ENCODE measurements around the gene MYRF. TPM values are rescaled to one million over a fixed set of nuclear protein-coding genes. Genes with fewer than 3 reads are reported as not detected.
A peak's percentile ranks its signal among the peaks of the same experiment; 100 is the strongest.

The MYRF gene
- total and polyA plus RNA-seq, 11 donors, result 0.11 to 41.2 (median 0.25) TPM; not detected in 2

DNA sequence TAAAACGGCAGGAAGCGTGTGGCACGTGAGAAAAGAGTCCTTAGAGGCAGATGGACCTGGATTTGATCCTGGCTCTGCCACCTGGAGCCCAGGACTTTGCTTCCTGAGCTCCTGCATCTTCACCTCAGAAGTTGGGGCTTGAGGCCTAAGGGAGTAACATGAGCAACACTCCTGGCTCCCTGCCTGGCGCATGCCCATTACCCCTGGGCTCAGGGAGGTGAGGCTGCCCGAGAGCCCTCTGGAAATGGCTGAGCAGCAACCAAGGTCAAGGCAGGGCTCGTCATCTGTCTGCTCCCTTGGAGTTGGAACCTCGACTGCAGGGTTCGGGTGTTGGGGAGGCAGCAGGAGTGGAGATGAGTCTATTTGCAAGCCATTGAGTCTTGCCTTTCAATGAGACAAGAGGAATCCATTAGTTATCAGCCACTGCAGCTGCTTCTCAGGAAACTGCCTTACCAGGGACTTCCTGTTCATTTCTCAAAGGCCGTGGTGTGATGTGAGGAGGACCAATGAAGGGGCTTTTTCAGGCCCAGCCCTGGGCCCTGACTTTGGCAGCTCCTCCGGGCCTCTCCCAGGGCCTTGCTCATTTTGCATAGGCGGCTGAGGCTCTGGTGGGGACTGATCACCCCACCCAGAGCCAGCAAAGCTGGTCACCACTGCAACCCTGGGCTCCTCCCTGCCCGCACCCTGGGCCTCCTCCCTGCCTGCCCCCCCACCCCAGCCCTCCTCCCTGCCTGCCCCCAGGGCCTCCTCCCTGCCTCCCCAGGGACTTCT, 82.0 kb downstream of the MYRF start:
- Histone ChIP-seq H3K27me3 (no peaks in the 10 kb centered on the region), H3K9me3 (no peaks in the 10 kb centered on the region), H3K36me3 (peaks cover 0 to 11% (median 0%) of the 10 kb centered on the region in 9 donors), H3K27ac (peak overlapping the region; percentile 13 to 84 (median 70)), H3K4me1 (peaks cover 0 to 62% (median 32%) of the 10 kb centered on the region in 12 donors), H3K4me3 (no peak overlapping the region)
- TF ChIP-seq CTCF (IDR thresholded peaks at IDR 0.05), result no peak
- no peak for TF ChIP-seq POLR2A (IDR thresholded peaks at IDR 0.05)
- peak; percentile 67 to 79 (median 74) for DNase-seq
- intact Hi-C loops (cut with DNase I), result no loop called here
- ATAC-seq, result peak; percentile 50 to 89 (median 87)
- 47 to 54% (median 49%) methylated on average over 10 to 12 of the region's 12 CpGs for WGBS, 4 donors

- Histone ChIP-seq H3K27me3 (no peaks in the 10 kb centered on the region), H3K4me3 (no peak overlapping the region), H3K27ac (peak overlapping the region in 2 of 12 donors; percentile 22 to 84), H3K36me3 (peaks cover 0 to 28% (median 16%) of the 10 kb centered on the region in 9 donors), H3K4me1 (peaks cover 0 to 46% (median 25%) of the 10 kb centered on the region in 12 donors), H3K9me3 (no peaks in the 10 kb centered on the region)
- intact Hi-C loops (cut with DNase I), result no loop called here
- peak in 1 of 5 donors; percentile 11 for DNase-seq
- no peak for ATAC-seq
- TF ChIP-seq POLR2A (IDR thresholded peaks at IDR 0.05), result no peak
- WGBS, 4 donors, result 94 to 98% (median 98%) methylated on average over 8 of the region's 8 CpGs
Observed at GRCh38 chr11:61836193-61836592, 83.8 kb downstream of the MYRF start.

DNA sequence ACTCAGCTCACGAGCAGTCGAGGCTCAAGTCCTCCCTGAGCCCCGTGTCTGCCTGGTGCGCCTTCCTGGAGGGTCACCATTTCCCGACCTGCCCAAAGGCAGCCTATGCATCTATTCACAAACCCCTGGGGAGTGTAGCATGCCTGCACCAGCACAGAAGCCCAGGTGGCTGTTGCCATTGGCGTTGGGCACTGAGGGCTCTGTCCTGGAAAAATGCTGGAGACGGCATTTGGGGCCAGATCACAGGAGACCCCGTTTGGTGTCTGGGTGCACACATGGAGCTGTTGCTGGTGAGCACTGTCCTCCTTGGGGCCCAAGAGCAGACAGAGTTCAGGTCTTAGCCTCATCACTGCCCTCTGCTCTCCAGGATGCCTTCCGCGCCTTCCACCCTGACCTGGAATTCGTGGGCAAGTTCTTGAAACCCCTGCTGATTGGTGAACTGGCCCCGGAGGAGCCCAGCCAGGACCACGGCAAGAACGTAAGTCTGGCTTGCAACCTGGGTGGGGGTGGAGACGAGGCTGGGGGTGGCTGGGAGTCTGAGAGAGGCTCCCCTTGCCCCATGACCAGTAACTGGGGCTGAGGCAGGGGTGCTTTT, 85.1 kb downstream of the MYRF start:
- H3K27ac ChIP-seq, result no peak overlapping the region
- ATAC-seq, result no peak

More for the DNA sequence above, 85.1 kb downstream of the MYRF start:
- H3K4me1 ChIP-seq, result peaks cover 0 to 45% (median 24%) of the 10 kb centered on the region in 12 donors
- H3K27me3 ChIP-seq, result no peaks in the 10 kb centered on the region
- peaks cover 0 to 42% (median 27%) of the 10 kb centered on the region in 9 donors for H3K36me3 ChIP-seq
- DNase-seq, result peak in 1 of 5 donors; percentile 12
- TF ChIP-seq POLR2A (IDR thresholded peaks at IDR 0.05) (no peak), CTCF (IDR thresholded peaks at IDR 0.05) (no peak)
- H3K4me3 ChIP-seq, result no peak overlapping the region
- no peaks in the 10 kb centered on the region for H3K9me3 ChIP-seq
- intact Hi-C loops (cut with DNase I), result no loop called here
- WGBS, 4 donors, result 90 to 96% (median 95%) methylated on average over 11 to 15 of the region's 15 CpGs

MicroRNAs within 50 kb of the gene (microRNA counts, 767-probe panel; counts per million panel counts)
- 1,700 to 1,966 counts per million in 2 donors for microRNA hsa-miR-1908
- microRNA hsa-miR-611, result 0 to 71.6 counts per million in 2 donors

Other genes with a start within 250 kb of the MYRF start
- gene LRRC10B, start 243.9 kb upstream of the MYRF start, total RNA-seq, result 1 to 10 TPM in 5 of 9 donors, under 1 TPM in 4; 0.15 to 4.2 (median 1.1) TPM
- 1 to 10 TPM in 1 of 2 donors, under 1 TPM in 1; 0.76 to 1.3 TPM for gene LRRC10B, start 243.9 kb upstream of the MYRF start, polyA plus RNA-seq
- gene SYT7, start 171.6 kb upstream of the MYRF start, total RNA-seq, result 10 to 100 TPM; 12.4 to 22.7 (median 17.4) TPM
- gene SYT7, start 171.6 kb upstream of the MYRF start, polyA plus RNA-seq, result 10 to 100 TPM; 13.0 to 34.7 TPM
- gene DAGLA, start 72.2 kb upstream of the MYRF start, total RNA-seq, result 1 to 10 TPM; 2.4 to 5.6 (median 3.8) TPM
- 1 to 10 TPM; 2.2 to 3.3 TPM for gene DAGLA, start 72.2 kb upstream of the MYRF start, polyA plus RNA-seq
- 100 to 1,000 TPM in 7 of 9 donors, 10 to 100 TPM in 2; 48.0 to 129 (median 103) TPM for gene TMEM258, start 40.0 kb downstream of the MYRF start, total RNA-seq
- 100 to 1,000 TPM; 119 to 139 TPM for gene TMEM258, start 40.0 kb downstream of the MYRF start, polyA plus RNA-seq
- gene FEN1, start 40.3 kb downstream of the MYRF start, total RNA-seq, result 10 to 100 TPM in 1 of 9 donors, 1 to 10 TPM in 8; 3.9 to 13.7 (median 6.8) TPM
- gene FEN1, start 40.3 kb downstream of the MYRF start, polyA plus RNA-seq, result 10 to 100 TPM in 1 of 2 donors, 1 to 10 TPM in 1; 2.6 to 11.9 TPM
- 10 to 100 TPM; 16.9 to 37.6 (median 23.6) TPM for gene FADS1, start 64.4 kb downstream of the MYRF start, total RNA-seq
- 10 to 100 TPM; 14.3 to 72.6 TPM for gene FADS1, start 64.4 kb downstream of the MYRF start, polyA plus RNA-seq
- gene FADS2, start 75.7 kb downstream of the MYRF start, total RNA-seq, result 10 to 100 TPM in 8 of 9 donors, 1 to 10 TPM in 1; 2.6 to 38.2 (median 19.2) TPM
- gene FADS2, start 75.7 kb downstream of the MYRF start, polyA plus RNA-seq, result 10 to 100 TPM; 13.8 to 43.6 TPM
- 100 to 1,000 TPM in 3 of 9 donors, 10 to 100 TPM in 6; 53.2 to 147 (median 79.6) TPM for gene FADS3, start 138.9 kb downstream of the MYRF start, total RNA-seq
- gene FADS3, start 138.9 kb downstream of the MYRF start, polyA plus RNA-seq, result 100 to 1,000 TPM in 1 of 2 donors, 10 to 100 TPM in 1; 65.6 to 237 TPM
- gene RAB3IL1, start 164.9 kb downstream of the MYRF start, total RNA-seq, result 10 to 100 TPM in 3 of 9 donors, 1 to 10 TPM in 6; 4.7 to 22.0 (median 7.7) TPM
- gene RAB3IL1, start 164.9 kb downstream of the MYRF start, polyA plus RNA-seq, result 1 to 10 TPM; 6.0 to 7.5 TPM
- gene BEST1, start 197.7 kb downstream of the MYRF start, total RNA-seq, result 1 to 10 TPM in 4 of 9 donors, under 1 TPM in 5; 0.64 to 4.4 (median 0.94) TPM
- gene BEST1, start 197.7 kb downstream of the MYRF start, polyA plus RNA-seq, result 1 to 10 TPM; 2.1 to 2.8 TPM
- gene FTH1, start 215.0 kb downstream of the MYRF start, total RNA-seq, result 1,000 to 10,000 TPM; 1,764 to 5,397 (median 2,454) TPM
- 1,000 to 10,000 TPM; 2,334 to 3,498 TPM for gene FTH1, start 215.0 kb downstream of the MYRF start, polyA plus RNA-seq

Data from heart left ventricle (tissue), 16 donors.